IPS DF 19.7 (cell line): ENCODE data around the gene FBLN2.

Source experiments
- DNase-seq: peaks from one replicate; pipeline ENCODE4 v3.0.0-alpha.2; 2013; ENCODE audit warnings: low read depth, low spot score

Gene FBLN2

DNA sequence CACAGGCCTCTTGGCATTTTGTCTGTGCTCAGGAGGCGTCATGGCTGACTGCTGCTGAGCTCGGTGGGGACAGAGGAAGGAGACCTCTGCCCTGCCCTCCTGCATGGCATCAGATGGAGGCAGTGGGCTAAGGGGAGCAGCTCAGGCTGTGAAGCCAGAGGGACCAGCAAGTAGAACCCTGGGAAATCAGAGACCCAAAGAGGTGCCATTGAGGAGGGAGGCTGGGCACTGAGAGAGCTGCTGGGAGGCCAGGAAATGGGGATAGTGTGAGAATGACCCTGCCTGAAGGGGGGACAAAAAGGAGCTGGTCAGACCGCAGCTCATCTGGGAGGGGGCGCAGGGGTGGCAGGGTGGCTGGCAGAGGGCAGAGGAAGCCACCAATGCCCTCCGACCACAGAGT, 136.8 kb downstream of the FBLN2 start:
- no peak for DNase-seq

GRCh38 chr3:13686367-13687160, 137.6 kb downstream of the FBLN2 start:
- no peak for DNase-seq

DNA sequence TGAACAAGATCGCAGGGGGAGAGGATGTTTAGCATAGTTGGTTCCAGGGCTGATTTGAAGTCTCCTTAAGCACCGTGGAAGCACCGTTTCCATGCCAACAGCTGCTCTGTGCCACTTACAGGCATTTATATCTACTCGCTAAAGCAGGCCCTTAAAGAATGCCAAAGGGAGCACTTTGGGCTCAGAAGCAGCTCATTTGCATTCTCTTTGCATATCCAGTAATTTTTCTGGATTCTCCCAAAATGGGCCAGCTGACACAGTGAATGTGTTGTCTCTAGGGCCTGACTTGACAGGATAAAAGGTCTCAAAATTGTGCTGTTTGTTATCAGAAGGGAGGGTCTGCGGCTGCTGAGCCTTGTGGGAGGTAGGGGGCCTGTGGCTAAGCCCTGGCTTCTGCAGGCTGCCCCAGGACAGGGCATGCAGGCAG, 138.6 kb downstream of the FBLN2 start:
- DNase-seq: no peak
